CD14-positive monocyte (primary cell): ENCODE measurements around the gene F2R. TPM values are rescaled to one million over a fixed set of nuclear protein-coding genes. Genes with fewer than 3 reads are reported as not detected.

Experiments
- DNase-seq, 3 donors: peaks; one replicate each; pipeline ENCODE4 v3.0.0-alpha.2; 2011 to 2022
- H2AFZ ChIP-seq: 2 replicates; pipeline ENCODE4 v1.6.0; 2012; ENCODE audit warnings: mild to moderate bottlenecking, low read depth, low read length, inconsistent platforms; ENCODE audit not compliant: insufficient read depth, poor library complexity, severe bottlenecking
- H3K27ac ChIP-seq, 2 donors: 1 replicate in 1 of 2; 2 replicates in 1 of 2; pipeline ENCODE4 v1.5.1; 2012 to 2013; ENCODE audit warnings: low read length in 2 of 2, control low read depth in 1 of 2, inconsistent platforms in 1 of 2, low read depth in 1 of 2, mild to moderate bottlenecking in 1 of 2
- H3K27me3 ChIP-seq, 2 donors: one replicate each; pipeline versions ENCODE4 v1.6.0 to v1.6.1; 2011 to 2013; ENCODE audit warnings: low read length in 2 of 2; ENCODE audit not compliant: control insufficient read depth in 2 of 2, insufficient read depth in 2 of 2
- H3K36me3 ChIP-seq, 2 donors: replicated peaks in 1 of 2; 1 replicate in 1 of 2; 2 replicates in 1 of 2; pipeline versions ENCODE4 v1.5.1 to v1.6.1; 2012 to 2013; ENCODE audit warnings: low read length in 2 of 2, control low read depth in 1 of 2, inconsistent platforms in 1 of 2, mild to moderate bottlenecking in 1 of 2; ENCODE audit not compliant: insufficient read depth in 2 of 2, control insufficient read depth in 1 of 2
- H3K4me1 ChIP-seq, 2 donors: 1 replicate in 1 of 2; 2 replicates in 1 of 2; pipeline versions ENCODE4 v1.5.1 to v1.6.1; 2012 to 2013; ENCODE audit warnings: low read length in 2 of 2, control low read depth in 1 of 2, inconsistent platforms in 1 of 2, mild to moderate bottlenecking in 1 of 2, moderate library complexity in 1 of 2; ENCODE audit not compliant: insufficient read depth in 2 of 2, control insufficient read depth in 1 of 2
- H3K4me2 ChIP-seq: replicated peaks from 2 replicates; pipeline ENCODE3; 2012; ENCODE audit warnings: low read length, moderate library complexity, mild to moderate bottlenecking; ENCODE audit not compliant: poor library complexity, severe bottlenecking; ENCODE audit errors: extremely low read depth
- H3K4me3 ChIP-seq, 3 experiments: fragments of 200-600 bp in 1 of 3; sonication (generic) in 1 of 3; replicated peaks in 1 of 3; 1 replicate in 2 of 3; 2 replicates in 1 of 3; pipeline ENCODE4 v1.5.1; 2011 to 2013; ENCODE audit warnings: low read length in 3 of 3, mild to moderate bottlenecking in 3 of 3, control low read depth in 2 of 3, low read depth in 2 of 3, inconsistent platforms in 1 of 3, moderate library complexity in 1 of 3
- H3K79me2 ChIP-seq: 2 replicates; pipeline ENCODE4 v1.6.0; 2012; ENCODE audit warnings: mild to moderate bottlenecking, control low read depth, inconsistent platforms, low read length, moderate library complexity; ENCODE audit not compliant: insufficient read depth
- H3K9ac ChIP-seq: 2 replicates; pipeline ENCODE4 v1.6.0; 2017; ENCODE audit warnings: low read length, mild to moderate bottlenecking; ENCODE audit not compliant: insufficient read depth, poor library complexity, severe bottlenecking
- H3K9me3 ChIP-seq, 2 donors: replicated peaks in 1 of 2; 1 replicate in 1 of 2; 2 replicates in 1 of 2; pipeline versions ENCODE4 v1.5.1 to v1.6.1; 2012 to 2013; ENCODE audit warnings: low read length in 2 of 2, control low read depth in 1 of 2; ENCODE audit not compliant: control insufficient read depth in 1 of 2, insufficient read depth in 1 of 2
- H4K20me1 ChIP-seq: 2 replicates; pipeline ENCODE4 v1.6.0; 2012; ENCODE audit warnings: mild to moderate bottlenecking, low read length, control low read depth, moderate library complexity; ENCODE audit not compliant: insufficient read depth
- H3K27ac Mint-ChIP-seq, 7 donors: one replicate each; pipeline ENCODE4 v1.8.0; 2020; ENCODE audit warnings: mild to moderate bottlenecking in 7 of 7, mixed read lengths in 7 of 7, moderate library complexity in 6 of 7, inconsistent platforms in 2 of 7
- H3K27me3 Mint-ChIP-seq, 3 donors: one replicate each; pipeline ENCODE4 v1.8.0; 2021 to 2022; ENCODE audit warnings: low read depth in 3 of 3, mild to moderate bottlenecking in 3 of 3, mixed read lengths in 3 of 3, moderate library complexity in 3 of 3, inconsistent platforms in 1 of 3
- H3K36me3 Mint-ChIP-seq, 2 donors: one replicate each; pipeline ENCODE4 v1.8.0; 2020; ENCODE audit warnings: mixed read lengths in 2 of 2, inconsistent platforms in 1 of 2, mild to moderate bottlenecking in 1 of 2
- H3K4me1 Mint-ChIP-seq: one replicate; pipeline ENCODE4 v1.8.0; 2020; ENCODE audit warnings: mild to moderate bottlenecking, mixed read lengths
- H3K4me3 Mint-ChIP-seq, 2 donors: one replicate each; pipeline ENCODE4 v1.8.0; 2020; ENCODE audit warnings: mild to moderate bottlenecking in 2 of 2, mixed read lengths in 2 of 2, moderate library complexity in 1 of 2
- H3K9me3 Mint-ChIP-seq, 7 donors: one replicate each; pipeline ENCODE4 v1.8.0; 2020 to 2022; ENCODE audit warnings: mixed read lengths in 7 of 7, mild to moderate bottlenecking in 6 of 7, moderate library complexity in 6 of 7, inconsistent platforms in 2 of 7
- WGBS: methylation state at CpG from one replicate; pipeline ENCODE4 v1.1.5; 2013; ENCODE audit warnings: missing lambda C conversion rate; ENCODE audit not compliant: insufficient coverage; 5-methylcytosine and 5-hydroxymethylcytosine counted together
- intact Hi-C, 2 donors: fragments of 100-400 bp; cut with micrococcal nuclease; formaldehyde crosslinking; loops; one replicate each; pipeline versions ENCODE4 v1.15.0 to v1.15.1; 2023
- polyA plus RNA-seq, 3 donors: library from polyadenylated mRNA; depleted of rRNA in 1 of 3; unstranded in 2 of 3; stranded (reverse) in 1 of 3; fragments of 300-500 nt in 2 of 3; fragments of >200 nt in 1 of 3; fragmentation: Illumina TruSeq in 2 of 3; gene quantifications; 1 replicate in 2 of 3; 2 replicates in 1 of 3; pipeline ENCODE4 v1.2.3, GENCODE V29; 2012 to 2021
- TF ChIP-seq, protein P1 (sequence below): fragments of 200-600 bp; IDR thresholded peaks from one replicate; pipeline ENCODE4 v1.8.0; 2022; ENCODE audit warnings: antibody characterized with exemption, mild to moderate bottlenecking

Gene F2R
- polyA plus RNA-seq, 3 donors: 0.09 to 0.33 (median 0.22) TPM

DNA sequence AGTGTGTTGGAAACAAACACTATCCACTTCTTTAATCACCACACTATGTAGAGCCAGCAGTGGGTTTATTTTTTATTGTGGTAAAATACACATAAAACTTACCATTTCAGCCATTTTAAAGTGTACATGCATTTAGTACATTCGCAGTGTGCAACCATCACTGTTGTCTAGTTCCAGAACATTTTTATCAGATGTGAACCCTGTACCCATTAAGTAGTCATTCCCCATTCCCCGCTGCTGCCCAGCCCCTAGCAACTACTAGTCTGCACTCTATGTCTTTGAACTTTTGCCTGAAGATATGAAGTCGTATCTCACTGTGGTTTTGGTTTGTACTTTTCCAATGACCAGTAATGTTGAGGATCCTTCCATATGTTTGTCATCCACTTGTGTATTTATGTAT lies 30.2 kb upstream of the F2R start:
- TF ChIP-seq, protein P1, sequence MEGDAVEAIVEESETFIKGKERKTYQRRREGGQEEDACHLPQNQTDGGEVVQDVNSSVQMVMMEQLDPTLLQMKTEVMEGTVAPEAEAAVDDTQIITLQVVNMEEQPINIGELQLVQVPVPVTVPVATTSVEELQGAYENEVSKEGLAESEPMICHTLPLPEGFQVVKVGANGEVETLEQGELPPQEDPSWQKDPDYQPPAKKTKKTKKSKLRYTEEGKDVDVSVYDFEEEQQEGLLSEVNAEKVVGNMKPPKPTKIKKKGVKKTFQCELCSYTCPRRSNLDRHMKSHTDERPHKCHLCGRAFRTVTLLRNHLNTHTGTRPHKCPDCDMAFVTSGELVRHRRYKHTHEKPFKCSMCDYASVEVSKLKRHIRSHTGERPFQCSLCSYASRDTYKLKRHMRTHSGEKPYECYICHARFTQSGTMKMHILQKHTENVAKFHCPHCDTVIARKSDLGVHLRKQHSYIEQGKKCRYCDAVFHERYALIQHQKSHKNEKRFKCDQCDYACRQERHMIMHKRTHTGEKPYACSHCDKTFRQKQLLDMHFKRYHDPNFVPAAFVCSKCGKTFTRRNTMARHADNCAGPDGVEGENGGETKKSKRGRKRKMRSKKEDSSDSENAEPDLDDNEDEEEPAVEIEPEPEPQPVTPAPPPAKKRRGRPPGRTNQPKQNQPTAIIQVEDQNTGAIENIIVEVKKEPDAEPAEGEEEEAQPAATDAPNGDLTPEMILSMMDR: no peak
- no peak overlapping the region for H3K4me3 Mint-ChIP-seq
- H3K9me3 ChIP-seq: no peaks in the 10 kb centered on the region
- intact Hi-C loops: no loop called here
- no peaks in the 10 kb centered on the region for H3K4me1 Mint-ChIP-seq
- H3K4me1 ChIP-seq: no peaks in the 10 kb centered on the region
- H3K79me2 ChIP-seq: no peaks in the 10 kb centered on the region
- H2AFZ ChIP-seq: no peak overlapping the region
- WGBS: 100% methylated on average over 1 of the region's 3 CpGs
- no peak for DNase-seq
- H4K20me1 ChIP-seq: no peaks in the 10 kb centered on the region
- peaks cover 0 to 2% (median 0%) of the 10 kb centered on the region in 7 donors for H3K9me3 Mint-ChIP-seq
- H3K4me3 ChIP-seq: no peak overlapping the region
- H3K27ac ChIP-seq: no peak overlapping the region
- H3K27me3 Mint-ChIP-seq: no peaks in the 10 kb centered on the region
- no peaks in the 10 kb centered on the region for H3K27me3 ChIP-seq
- H3K9ac ChIP-seq: no peak overlapping the region
- H3K36me3 ChIP-seq: peaks cover 82 to 99% of the 10 kb centered on the region in 2 donors
- peaks cover 82 to 91% of the 10 kb centered on the region in 2 donors for H3K36me3 Mint-ChIP-seq
- peak overlapping the region in 1 of 7 donors; percentile 2 for H3K27ac Mint-ChIP-seq
- no peak overlapping the region for H3K4me2 ChIP-seq

DNA sequence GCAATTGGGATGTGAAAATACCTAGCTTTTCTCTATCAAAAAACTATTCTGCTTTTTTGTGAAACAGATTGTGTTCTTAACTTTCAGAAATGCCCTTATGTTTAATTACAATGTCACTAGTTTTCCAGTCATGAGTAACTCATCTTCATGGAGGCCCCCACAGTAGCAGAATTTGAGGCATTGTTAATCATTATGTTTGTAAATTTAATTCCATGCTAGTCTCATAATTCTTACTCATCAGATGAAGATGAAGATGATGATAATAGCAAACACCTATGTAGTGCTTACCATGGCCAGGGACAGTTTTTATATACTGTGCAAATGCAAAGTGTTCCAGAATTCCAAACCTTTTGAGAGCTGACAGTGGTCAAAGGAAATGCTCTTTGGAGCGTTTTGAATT lies 27.7 kb upstream of the F2R start:
- DNase-seq: no peak
- TF ChIP-seq, protein P1: no peak
- no peaks in the 10 kb centered on the region for H3K4me1 Mint-ChIP-seq
- Histone ChIP-seq H2AFZ (no peak overlapping the region), H3K27me3 (no peaks in the 10 kb centered on the region), H3K4me1 (no peaks in the 10 kb centered on the region), H3K79me2 (no peaks in the 10 kb centered on the region), H3K27ac (no peak overlapping the region), H3K4me2 (no peak overlapping the region), H3K36me3 (peaks cover 88 to 99% of the 10 kb centered on the region in 2 donors), H4K20me1 (no peaks in the 10 kb centered on the region), H3K9ac (no peak overlapping the region), H3K9me3 (no peaks in the 10 kb centered on the region), H3K4me3 (no peak overlapping the region)
- H3K27me3 Mint-ChIP-seq: no peaks in the 10 kb centered on the region
- WGBS: no CpG with 5 or more reads among the region's 1 CpG
- no peak overlapping the region for H3K27ac Mint-ChIP-seq
- H3K4me3 Mint-ChIP-seq: no peak overlapping the region
- intact Hi-C loops: no loop called here
- H3K9me3 Mint-ChIP-seq: peaks cover 0 to 2% (median 0%) of the 10 kb centered on the region in 7 donors
- peaks cover 79 to 91% of the 10 kb centered on the region in 2 donors for H3K36me3 Mint-ChIP-seq
